Esophagus muscularis mucosa (tissue), 4 donors: Measurements from ENCODE around the gene THEMIS. TPM values are rescaled to one million over a fixed set of nuclear protein-coding genes. Genes with fewer than 3 reads are reported as not detected.

ENCODE experiments used
- DNase-seq: peaks from one replicate; pipeline ENCODE4 v3.0.0-alpha.2; 2017; ENCODE audit errors: extremely low spot score
- H3K27ac ChIP-seq, 4 donors: fragments of 200-600 bp; sonication (generic); replicated peaks in 1 of 4; 1 replicate in 3 of 4; 2 replicates in 1 of 4; pipeline ENCODE4 v1.5.1; 2016 to 2019; ENCODE audit warnings: mild to moderate bottlenecking in 1 of 4
- H3K27me3 ChIP-seq, 4 donors: fragments of 200-600 bp; sonication (generic); one replicate each; pipeline versions ENCODE4 v1.5.1 to v1.6.0; 2016 to 2019
- H3K36me3 ChIP-seq, 4 donors: fragments of 200-600 bp; sonication (generic); one replicate each; pipeline ENCODE4 v1.5.1; 2016 to 2019
- H3K4me1 ChIP-seq, 4 donors: fragments of 200-600 bp; sonication (generic); one replicate each; pipeline ENCODE4 v1.5.1; 2016 to 2019
- H3K4me3 ChIP-seq, 4 donors: fragments of 200-600 bp; sonication (generic); 1 replicate in 2 of 4; 2 replicates in 2 of 4; pipeline ENCODE4 v1.5.1; 2016 to 2019; ENCODE audit warnings: mild to moderate bottlenecking in 4 of 4, moderate library complexity in 1 of 4
- H3K9me3 ChIP-seq, 4 donors: fragments of 200-600 bp; sonication (generic); 1 replicate in 3 of 4; 2 replicates in 1 of 4; pipeline ENCODE4 v1.5.1; 2016 to 2019
- EP300 ChIP-seq: sonication (generic); formaldehyde crosslinking; IDR thresholded peaks from one replicate; pipeline ENCODE4 v1.6.1; 2017; ENCODE audit warnings: antibody characterized with exemption
- POLR2A ChIP-seq: fragments of 450-650 bp; IDR thresholded peaks from one replicate; pipeline ENCODE4 v1.6.1; 2017; ENCODE audit warnings: antibody characterized with exemption, moderate library complexity, mild to moderate bottlenecking, low read depth
- POLR2AphosphoS5 ChIP-seq, 2 donors: sonication (generic); formaldehyde crosslinking; IDR thresholded peaks; one replicate each; pipeline ENCODE4 v1.6.1; 2017; ENCODE audit warnings: antibody characterized with exemption in 2 of 2
- WGBS: methylation state at CpG from one replicate; pipeline ENCODE4 v1.1.5; 2018; 5-methylcytosine and 5-hydroxymethylcytosine counted together
- intact Hi-C: fragments of 100-400 bp; cut with DNase I; formaldehyde crosslinking; loops from one replicate; pipeline ENCODE4 v1.15.1; 2023
- total RNA-seq, 4 donors: library from RNA; depleted of rRNA; stranded (reverse); fragments of >200 nt; gene quantifications; one replicate each; pipeline versions ENCODE4 v1.1.0 to v1.2.1, GENCODE V29; 2016
- TF ChIP-seq, protein P1 (sequence below), 3 experiments: fragments of 200-600 bp in 2 of 3; fragments of 450-650 bp in 1 of 3; sonication (generic) in 2 of 3; IDR thresholded peaks; one replicate each; pipeline ENCODE4 v1.5.1; 2017 to 2019; ENCODE audit warnings: antibody characterized with exemption in 3 of 3, mild to moderate bottlenecking in 2 of 3, moderate library complexity in 1 of 3

THEMIS gene
- total RNA-seq, 4 donors from 2014 or later: 0.23 to 0.99 (median 0.61) TPM

DNA sequence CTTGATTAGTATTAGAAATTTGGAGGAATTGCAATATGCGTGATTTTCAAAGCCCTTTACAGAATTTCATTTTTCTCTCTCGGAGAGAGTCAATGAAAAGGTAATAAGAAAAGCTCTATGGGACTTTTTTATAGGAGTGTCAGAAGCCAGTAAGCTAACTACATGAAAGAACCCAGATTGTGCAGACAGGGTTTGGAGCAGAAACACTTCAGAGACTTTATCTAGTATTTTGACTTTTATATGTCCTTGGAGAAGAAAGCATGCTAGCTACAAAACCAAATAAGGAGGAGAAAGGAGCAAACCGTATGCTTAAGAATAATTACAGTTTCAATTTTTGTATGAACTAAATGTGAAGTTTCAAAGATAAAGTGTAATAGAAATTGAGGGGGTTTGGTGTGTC is 182.2 kb downstream of the THEMIS start:
- Histone ChIP-seq H3K9me3 (no peaks in the 10 kb centered on the region), H3K4me1 (no peaks in the 10 kb centered on the region), H3K4me3 (no peak overlapping the region), H3K36me3 (no peaks in the 10 kb centered on the region), H3K27me3 (no peaks in the 10 kb centered on the region), H3K27ac (no peak overlapping the region)
- intact Hi-C loops: no loop called here
- DNase-seq: no peak
- WGBS: 74% methylated on average over 3 of the region's 3 CpGs
- TF ChIP-seq POLR2AphosphoS5 (IDR thresholded peaks at IDR 0.05) (no peak), EP300 (no peak), POLR2A (no peak)
- TF ChIP-seq, protein P1, sequence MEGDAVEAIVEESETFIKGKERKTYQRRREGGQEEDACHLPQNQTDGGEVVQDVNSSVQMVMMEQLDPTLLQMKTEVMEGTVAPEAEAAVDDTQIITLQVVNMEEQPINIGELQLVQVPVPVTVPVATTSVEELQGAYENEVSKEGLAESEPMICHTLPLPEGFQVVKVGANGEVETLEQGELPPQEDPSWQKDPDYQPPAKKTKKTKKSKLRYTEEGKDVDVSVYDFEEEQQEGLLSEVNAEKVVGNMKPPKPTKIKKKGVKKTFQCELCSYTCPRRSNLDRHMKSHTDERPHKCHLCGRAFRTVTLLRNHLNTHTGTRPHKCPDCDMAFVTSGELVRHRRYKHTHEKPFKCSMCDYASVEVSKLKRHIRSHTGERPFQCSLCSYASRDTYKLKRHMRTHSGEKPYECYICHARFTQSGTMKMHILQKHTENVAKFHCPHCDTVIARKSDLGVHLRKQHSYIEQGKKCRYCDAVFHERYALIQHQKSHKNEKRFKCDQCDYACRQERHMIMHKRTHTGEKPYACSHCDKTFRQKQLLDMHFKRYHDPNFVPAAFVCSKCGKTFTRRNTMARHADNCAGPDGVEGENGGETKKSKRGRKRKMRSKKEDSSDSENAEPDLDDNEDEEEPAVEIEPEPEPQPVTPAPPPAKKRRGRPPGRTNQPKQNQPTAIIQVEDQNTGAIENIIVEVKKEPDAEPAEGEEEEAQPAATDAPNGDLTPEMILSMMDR (IDR thresholded peaks at IDR 0.05): no peak

DNA sequence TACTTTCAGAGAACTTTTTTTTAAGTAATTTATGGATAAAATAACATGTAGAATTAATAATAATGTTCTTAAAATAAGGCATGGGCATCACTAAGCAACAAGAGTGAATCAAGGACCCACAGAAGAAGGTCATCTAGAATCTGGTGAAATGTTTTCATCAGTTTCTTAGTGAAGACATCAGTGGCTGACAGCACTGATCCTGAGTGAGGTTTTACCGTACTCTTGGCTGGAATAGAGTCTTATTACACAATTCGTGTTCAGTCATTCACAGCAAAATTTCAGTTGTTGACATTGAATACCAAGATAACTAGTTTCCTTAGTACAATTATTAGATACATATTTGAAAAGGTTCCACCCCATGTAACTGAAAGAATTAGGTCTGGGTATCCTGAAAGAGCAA is 183.5 kb downstream of the THEMIS start:
- intact Hi-C loops: no loop called here
- Histone ChIP-seq H3K4me3 (no peak overlapping the region), H3K36me3 (no peaks in the 10 kb centered on the region), H3K27me3 (no peaks in the 10 kb centered on the region), H3K4me1 (no peaks in the 10 kb centered on the region), H3K9me3 (no peaks in the 10 kb centered on the region), H3K27ac (no peak overlapping the region)
- TF ChIP-seq EP300 (no peak), POLR2A (no peak), POLR2AphosphoS5 (IDR thresholded peaks at IDR 0.05) (no peak)
- TF ChIP-seq, protein P1 (IDR thresholded peaks at IDR 0.05): no peak
- DNase-seq: no peak
- WGBS: 94% methylated on average over 2 of the region's 2 CpGs

DNA sequence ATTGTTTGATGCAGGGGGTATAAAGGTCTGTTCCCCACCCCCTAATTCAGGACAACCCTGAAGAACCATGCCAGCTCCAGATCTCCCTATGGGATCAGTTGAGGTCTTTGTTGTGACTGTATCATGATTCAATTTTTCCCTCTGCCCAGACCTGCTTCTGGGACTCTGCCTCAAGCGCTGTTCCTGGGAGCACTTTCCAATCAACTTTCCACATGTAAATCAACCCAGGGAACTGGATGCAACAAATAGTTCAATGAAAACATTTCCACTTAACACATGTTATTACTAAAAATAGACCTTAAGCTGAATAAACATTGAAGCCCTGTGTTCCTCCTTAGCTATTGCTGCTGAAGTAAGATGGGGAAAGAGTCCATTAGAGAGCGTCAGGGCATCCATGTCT is 184.4 kb downstream of the THEMIS start:
- TF ChIP-seq, protein P1 (IDR thresholded peaks at IDR 0.05): no peak
- TF ChIP-seq EP300 (no peak), POLR2AphosphoS5 (IDR thresholded peaks at IDR 0.05) (no peak)
- WGBS: 68% methylated on average over 2 of the region's 2 CpGs
- no peaks in the 10 kb centered on the region for H3K9me3 ChIP-seq
- no peaks in the 10 kb centered on the region for H3K4me1 ChIP-seq
- no peak overlapping the region for H3K4me3 ChIP-seq
- intact Hi-C loops: no loop called here
- H3K36me3 ChIP-seq: no peaks in the 10 kb centered on the region
- H3K27me3 ChIP-seq: no peaks in the 10 kb centered on the region
- no peak overlapping the region for H3K27ac ChIP-seq
- DNase-seq: no peak

DNA sequence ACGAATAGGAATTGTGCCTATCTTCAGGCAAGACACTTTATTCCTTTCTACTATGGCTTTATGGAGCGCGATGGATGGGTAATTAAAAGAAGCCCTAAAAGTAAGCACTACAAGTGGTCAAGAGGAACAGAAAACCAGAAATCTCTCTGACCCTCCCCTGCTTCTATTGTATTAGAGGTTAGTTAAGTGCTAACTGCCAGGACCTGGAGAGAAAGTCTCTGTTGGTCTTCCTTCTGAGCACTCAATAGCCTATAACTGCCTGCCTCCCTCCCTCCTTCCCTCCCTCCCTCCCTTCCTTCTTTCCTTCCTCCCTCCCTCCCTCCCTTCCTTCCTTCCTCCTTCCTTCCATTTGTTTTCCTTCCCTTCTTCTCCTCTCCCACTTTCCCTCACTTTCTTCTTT is 190.2 kb downstream of the THEMIS start:
- H3K27ac ChIP-seq: no peak overlapping the region
- 96% methylated on average over 3 of the region's 3 CpGs for WGBS
- no peaks in the 10 kb centered on the region for H3K4me1 ChIP-seq
- TF ChIP-seq, protein P1 (IDR thresholded peaks at IDR 0.05): no peak
- no peak for TF ChIP-seq EP300
- TF ChIP-seq POLR2A: no peak
- TF ChIP-seq POLR2AphosphoS5 (IDR thresholded peaks at IDR 0.05): no peak
- H3K9me3 ChIP-seq: no peaks in the 10 kb centered on the region
- H3K4me3 ChIP-seq: no peak overlapping the region
- no peaks in the 10 kb centered on the region for H3K36me3 ChIP-seq
- no peak for DNase-seq
- intact Hi-C loops: no loop called here
- no peaks in the 10 kb centered on the region for H3K27me3 ChIP-seq

DNA sequence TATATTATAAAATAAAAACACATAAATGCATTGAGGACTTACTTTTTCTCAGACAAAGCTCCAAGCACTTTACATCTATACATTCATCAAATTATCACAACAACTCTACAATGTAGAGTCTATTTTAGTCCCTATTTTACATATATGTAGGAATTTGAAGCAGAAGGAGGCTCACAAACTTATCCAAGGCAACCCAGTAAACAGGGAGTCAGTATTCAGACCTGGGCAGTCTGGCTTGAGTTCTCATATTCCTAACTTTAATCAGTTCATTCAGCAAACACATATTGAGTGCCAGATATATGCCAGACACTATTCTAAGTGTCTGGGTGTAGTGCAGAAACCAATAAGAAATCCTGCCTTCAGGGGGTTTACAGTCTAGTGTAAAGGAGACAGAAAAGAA is 194.6 kb downstream of the THEMIS start:
- H3K4me3 ChIP-seq: no peak overlapping the region
- H3K36me3 ChIP-seq: no peaks in the 10 kb centered on the region
- H3K4me1 ChIP-seq: no peaks in the 10 kb centered on the region
- no peaks in the 10 kb centered on the region for H3K9me3 ChIP-seq
- no peaks in the 10 kb centered on the region for H3K27me3 ChIP-seq
- intact Hi-C loops: no loop called here
- TF ChIP-seq POLR2AphosphoS5 (IDR thresholded peaks at IDR 0.05): no peak
- TF ChIP-seq POLR2A: no peak
- TF ChIP-seq, protein P1 (IDR thresholded peaks at IDR 0.05): no peak
- no peak for TF ChIP-seq EP300
- H3K27ac ChIP-seq: no peak overlapping the region
- no peak for DNase-seq
